Activated gamma-delta T cell (primary cell): ENCODE data around the gene TBC1D2.
"Not testable (repeated sequence)": the region's sequence is repeated elsewhere in the genome, so short reads cannot be mapped to it uniquely, and the experiment has no call there.

Experiments
- DNase-seq: peaks from one replicate; lab custom pipeline; 2025; lab: John Stamatoyannopoulos, UW

TBC1D2 gene

GRCh38 chr9:98272083-98272482, 16.6 kb upstream of the TBC1D2 start:
- no peak for DNase-seq

- no peak for DNase-seq
Measured at GRCh38 chr9:98271479-98271878, 16.0 kb upstream of the TBC1D2 start.

GRCh38 chr9:98270284-98270683, 14.8 kb upstream of the TBC1D2 start:
- not testable (repeated sequence) for DNase-seq

GRCh38 chr9:98269652-98270051, 14.2 kb upstream of the TBC1D2 start:
- DNase-seq: not testable (repeated sequence)

GRCh38 chr9:98267556-98267955, 12.1 kb upstream of the TBC1D2 start:
- not testable (repeated sequence) for DNase-seq

- DNase-seq: no peak
Measured at GRCh38 chr9:98264516-98264915, 9.1 kb upstream of the TBC1D2 start.

GRCh38 chr9:98263482-98264357, 8.3 kb upstream of the TBC1D2 start:
- DNase-seq: no peak

GRCh38 chr9:98263080-98263479, 7.6 kb upstream of the TBC1D2 start:
- no peak for DNase-seq

GRCh38 chr9:98262056-98262455, 6.6 kb upstream of the TBC1D2 start:
- no peak for DNase-seq

GRCh38 chr9:98260635-98261034, 5.2 kb upstream of the TBC1D2 start:
- no peak for DNase-seq

- DNase-seq: no peak
Measured at GRCh38 chr9:98259791-98260190, 4.3 kb upstream of the TBC1D2 start.

- no peak for DNase-seq
Measured at GRCh38 chr9:98256756-98257155, 1.3 kb upstream of the TBC1D2 start.

GRCh38 chr9:98255061-98255577, 330 bp downstream of the TBC1D2 start:
- DNase-seq: no peak

GRCh38 chr9:98254228-98255060, 1.0 kb downstream of the TBC1D2 start:
- DNase-seq: no peak

- DNase-seq: no peak
Measured at GRCh38 chr9:98253565-98253964, 1.9 kb downstream of the TBC1D2 start.

- no peak for DNase-seq
Measured at GRCh38 chr9:98251551-98251950, 3.9 kb downstream of the TBC1D2 start.

GRCh38 chr9:98249771-98250170, 5.7 kb downstream of the TBC1D2 start:
- no peak for DNase-seq

GRCh38 chr9:98248737-98249474, 6.5 kb downstream of the TBC1D2 start:
- DNase-seq: no peak

- no peak for DNase-seq
Measured at GRCh38 chr9:98247831-98248657, 7.4 kb downstream of the TBC1D2 start.

GRCh38 chr9:98242426-98242825, 13.0 kb downstream of the TBC1D2 start:
- DNase-seq: no peak
